GM04503 (cell line): ENCODE measurements around the gene PDXK.

Source experiments
- DNase-seq: peaks from one replicate; pipeline ENCODE4 v3.0.0-alpha.2; 2012; ENCODE audit warnings: low read depth

PDXK gene

DNA sequence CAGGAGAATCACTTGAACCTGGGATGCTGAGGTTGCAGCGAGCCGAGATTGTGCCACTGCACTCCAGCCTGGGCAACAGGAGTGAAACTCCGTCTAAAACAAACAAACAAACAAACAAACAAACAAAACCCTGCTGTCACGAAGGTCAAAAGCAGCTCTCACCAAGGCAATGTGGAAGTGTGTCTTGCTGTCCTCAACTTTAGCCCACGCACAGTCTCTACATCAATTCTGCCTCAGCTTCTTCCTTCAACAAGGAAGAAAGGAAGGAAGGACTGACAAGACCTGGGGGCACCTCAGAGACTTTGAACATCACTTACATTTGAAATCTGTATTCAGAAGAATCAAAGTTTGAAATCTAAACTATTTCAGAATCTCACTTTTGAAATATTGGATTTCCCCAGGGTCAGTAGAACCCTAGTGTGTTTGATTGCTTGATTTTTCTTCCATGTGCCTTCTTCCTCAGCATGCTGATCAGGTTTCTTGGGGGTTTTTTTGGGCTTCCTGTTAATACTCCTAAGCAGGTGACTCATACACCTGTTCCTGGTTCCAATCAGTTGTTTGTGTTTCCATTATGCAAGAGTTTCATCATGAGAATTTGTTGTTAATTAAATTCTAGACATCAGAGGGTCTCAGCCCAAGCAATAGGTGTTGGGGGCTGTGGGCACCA, 63.6 kb downstream of the PDXK start:
- no peak for DNase-seq

DNA sequence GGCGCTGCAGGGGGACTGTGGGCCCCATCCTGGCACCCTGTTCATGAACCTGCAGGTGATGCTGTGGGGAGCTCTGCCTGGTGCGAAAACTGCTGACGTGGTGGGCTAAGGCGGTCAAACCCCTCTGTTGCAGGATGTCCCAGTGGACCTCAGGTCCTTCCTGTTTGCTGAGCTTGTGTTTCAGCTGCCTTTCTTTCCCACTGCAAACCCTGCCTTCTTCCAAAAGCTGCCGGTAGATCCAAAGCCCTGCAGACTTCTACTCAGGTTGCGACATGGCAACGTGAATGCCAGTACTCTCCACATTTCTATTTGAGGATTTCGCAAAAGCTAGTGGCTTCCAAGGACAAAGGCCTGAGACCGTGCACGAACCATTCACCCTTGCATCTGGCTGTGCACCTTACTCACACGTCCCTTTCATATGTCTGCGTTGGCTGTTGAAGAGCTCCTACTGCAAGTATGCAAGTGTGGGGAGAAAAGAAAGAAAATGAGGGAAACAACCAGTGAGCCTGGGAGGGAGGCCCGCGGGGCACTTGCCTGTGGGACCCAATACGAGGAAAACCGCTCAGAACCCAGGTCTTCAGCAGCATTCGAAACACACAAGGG, 64.3 kb downstream of the PDXK start:
- DNase-seq: no peak

DNA sequence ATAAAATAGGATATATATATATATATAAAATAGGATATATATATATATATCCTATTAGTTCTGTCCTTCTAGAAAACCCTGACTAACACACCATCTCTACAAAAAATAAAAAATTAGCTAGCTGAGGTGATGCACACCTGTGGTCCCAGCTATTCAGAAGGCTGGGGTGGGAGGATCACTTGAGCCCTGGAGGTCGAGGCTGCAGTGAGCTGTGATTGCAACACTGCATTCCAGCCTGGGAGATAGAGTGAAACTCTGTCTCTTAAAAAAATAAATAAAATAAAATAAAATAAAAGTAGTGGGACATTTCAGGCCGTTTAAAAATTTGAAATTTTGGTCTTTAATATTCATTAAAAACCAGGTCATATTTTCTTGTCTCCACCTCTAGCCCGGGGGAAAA, 66.2 kb downstream of the PDXK start:
- DNase-seq: no peak

DNA sequence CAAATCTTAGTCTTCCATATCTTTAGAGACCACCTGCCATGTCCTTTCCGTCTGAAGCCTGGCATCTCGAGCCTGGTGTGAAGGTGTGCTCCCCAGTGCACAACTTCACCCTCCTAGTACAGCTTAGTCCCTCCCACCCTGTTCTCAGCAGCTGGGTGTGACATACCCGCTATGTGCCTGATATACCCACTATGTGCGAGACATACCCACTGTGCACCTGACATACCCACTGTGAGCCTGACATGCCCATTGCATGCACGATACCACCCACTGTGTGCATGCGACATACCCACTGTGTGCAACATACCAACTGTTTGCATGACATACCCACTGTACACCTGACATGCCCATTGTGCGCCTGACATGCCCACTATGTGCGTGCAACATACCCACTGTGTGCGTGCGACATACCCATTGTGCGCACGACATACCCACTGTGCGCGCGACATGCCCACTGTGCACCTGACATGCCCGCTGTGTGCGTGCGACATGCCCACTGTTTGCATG, 67.4 kb downstream of the PDXK start:
- DNase-seq: no peak

DNA sequence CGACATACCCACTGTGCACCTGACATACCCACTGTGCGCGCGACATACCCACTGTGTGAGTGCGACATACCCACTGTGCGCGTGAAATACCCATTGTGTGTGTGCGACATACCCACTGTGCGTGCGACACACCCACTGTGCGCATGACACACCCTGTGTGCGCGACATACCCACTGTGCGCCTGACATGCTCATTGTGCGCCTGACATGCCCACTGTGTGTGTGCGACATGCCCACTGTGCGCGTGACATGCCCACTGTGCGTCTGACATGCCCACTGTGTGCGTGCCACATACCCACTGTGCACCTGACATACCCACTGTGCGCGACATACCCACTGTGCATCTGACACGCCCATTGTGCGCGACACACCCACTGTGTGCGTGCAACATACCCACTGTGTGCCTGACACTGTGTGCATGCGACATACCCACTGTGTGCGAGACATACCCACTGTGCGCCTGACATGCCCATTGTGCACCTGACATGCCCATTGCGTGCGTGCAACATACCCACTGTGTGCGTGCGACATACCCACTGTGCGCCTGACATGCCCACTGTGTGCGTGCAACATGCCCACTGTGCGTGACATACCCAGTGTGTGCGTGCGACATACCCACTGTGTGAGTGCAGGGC, 68.0 kb downstream of the PDXK start:
- no peak for DNase-seq

DNA sequence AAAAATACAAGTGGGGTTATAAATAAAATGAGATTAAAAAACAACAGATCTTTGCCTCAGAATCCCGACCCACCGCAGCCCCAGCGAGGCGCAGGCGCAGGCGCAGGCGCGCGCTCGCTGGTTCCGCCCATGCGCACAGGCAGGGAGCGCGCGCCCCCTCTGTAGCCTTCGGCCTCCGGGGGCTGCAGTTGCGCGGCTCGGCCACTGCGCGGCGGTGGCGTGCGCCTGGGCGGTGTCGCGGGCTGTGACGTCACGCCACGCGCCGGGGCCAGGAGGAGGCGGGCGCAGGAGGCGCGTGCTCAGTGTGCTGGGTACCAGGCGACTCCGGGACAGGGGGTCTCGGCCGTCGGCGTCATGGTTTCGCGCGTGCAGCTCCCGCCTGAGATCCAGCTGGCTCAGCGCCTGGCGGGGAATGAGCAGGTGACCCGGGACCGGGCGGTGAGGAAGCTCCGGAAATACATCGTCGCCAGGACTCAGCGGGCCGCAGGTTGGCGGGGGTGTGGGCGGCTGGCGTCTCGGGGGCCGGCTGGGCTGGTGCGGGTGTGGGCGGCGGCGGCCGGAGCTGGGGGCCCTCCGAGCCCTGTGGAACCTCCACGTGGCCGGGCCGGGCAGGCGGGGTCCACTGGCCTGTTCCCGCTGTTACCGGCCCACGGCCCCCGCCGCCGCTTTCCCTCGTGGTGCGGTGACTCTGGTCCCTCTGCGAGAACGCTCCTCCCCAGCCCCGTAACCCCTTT, 70.5 kb downstream of the PDXK start, which contains the start of gene RRP1:
RRP1 (plus strand) TSS at position 302 of the 734 bp plus-strand sequence; CDS start at position 355, 53 bp downstream.
- DNase-seq: peak; percentile 31

DNA sequence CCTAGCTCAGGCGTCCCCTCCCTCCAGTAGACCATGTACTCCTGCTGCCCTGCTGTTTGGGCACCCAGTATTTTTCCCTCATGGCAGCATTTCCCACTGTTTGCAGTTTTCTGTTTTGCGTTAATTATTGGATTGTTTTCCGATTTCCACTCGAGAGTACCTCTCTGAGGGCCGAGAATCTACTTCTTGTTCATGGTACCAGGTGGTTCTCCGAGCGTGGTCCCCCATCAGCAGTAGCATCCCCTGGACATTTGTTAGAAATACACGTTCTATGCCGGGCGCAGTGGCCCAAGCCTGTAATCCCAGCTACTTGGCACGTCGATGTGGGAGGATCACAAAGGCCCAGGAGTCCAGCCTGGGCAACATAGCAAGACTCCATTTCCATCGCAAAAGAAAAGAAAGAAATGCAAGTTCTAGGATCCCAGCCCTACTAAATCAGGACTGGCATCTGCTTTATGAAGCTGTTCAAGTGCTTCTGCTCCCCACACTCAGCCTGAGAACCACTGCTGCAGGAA, 71.1 kb downstream of the PDXK start:
- no peak for DNase-seq

DNA sequence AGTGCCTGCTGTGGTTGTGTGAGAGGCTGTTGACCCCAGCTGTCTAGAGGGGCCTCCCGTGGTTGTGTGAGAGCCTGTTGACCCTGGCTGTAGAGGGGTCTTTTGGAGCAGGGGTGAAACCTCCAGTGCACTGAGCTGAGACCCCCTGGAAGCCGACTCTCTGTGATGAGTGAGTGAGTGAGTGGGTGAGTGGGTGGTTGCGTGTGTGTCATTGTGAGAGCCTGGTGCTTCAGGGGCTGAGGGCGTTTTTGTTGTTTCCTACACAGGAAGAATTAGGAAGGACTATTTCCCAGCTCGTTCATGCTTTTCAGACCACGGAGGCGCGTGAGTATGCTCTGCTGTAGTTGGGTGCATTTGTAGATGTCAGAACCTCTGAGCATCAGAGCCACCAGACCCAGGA, 73.5 kb downstream of the PDXK start:
- DNase-seq: no peak

DNA sequence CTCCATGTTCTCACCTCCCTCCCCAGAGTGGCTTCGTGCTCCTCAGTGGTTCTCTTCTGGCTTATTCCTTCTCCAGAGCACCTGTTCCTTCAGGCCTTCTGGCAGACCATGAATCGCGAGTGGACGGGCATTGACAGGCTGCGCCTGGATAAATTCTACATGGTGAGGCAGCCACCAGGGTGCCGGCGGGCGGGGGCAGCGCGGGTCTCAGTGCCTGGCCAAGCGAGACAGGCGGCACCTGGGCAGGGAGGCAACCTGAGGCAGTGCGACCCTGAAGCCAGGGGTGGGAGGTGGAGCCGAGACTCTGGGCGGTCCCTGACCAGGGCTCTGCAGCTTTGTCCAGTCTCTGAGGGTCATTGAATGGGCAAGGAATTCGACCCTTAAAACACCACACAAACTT, 74.3 kb downstream of the PDXK start:
- DNase-seq: no peak

DNA sequence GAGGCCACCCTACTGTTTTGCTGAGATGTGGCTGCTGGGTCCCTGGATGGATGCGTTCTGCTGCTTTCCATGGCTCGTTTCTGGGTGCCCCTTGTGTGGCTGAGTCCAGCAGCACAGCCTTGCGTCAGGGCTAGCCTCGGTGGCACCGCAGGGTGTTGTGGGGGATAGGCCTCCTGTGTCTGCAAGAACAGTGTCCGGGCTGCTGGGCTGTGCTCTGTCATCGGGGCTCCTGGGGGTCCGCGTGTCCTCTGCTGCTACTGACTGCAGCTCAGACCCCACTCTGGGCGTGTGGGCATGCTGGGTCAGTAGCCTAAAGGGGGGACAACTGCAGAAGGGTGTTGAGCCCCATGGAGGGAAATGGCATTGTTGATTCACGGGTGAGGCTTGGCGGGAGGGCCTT, 75.4 kb downstream of the PDXK start:
- no peak for DNase-seq

DNA sequence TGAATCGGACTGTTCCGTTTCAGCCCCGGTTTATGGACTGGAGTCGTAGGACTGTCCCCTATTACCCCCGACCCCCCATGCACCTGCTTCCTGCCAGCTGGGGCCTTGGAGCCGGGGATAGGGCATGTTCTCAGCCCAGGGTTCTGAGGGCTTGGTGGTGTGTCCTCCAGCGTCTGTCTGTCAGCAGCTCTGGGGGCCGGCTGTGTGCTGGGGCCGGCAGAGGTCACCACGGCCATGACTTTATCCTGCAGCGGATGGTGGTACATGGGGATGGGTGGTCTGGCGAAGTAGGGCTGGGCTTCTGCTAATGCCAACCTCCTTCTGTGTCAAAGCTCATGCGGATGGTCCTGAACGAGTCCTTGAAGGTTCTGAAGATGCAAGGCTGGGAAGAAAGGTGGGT, 75.9 kb downstream of the PDXK start:
- no peak for DNase-seq

DNA sequence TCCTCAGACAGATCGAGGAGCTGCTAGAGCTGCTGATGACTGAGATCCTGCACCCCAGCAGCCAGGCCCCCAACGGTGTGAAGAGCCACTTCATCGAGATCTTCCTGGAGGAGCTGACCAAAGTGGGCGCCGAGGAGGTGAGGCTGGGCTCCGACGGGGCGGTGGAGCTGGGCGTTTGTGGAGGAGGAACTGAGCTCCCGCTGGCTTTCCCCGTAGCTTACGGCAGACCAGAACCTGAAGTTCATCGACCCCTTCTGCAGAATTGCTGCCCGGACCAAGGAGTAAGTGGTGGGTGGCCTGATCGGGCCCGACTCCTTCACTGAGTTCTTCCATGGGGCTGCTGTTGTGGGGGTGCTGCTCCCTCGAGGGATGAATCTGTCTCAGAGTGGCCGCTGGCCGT, 78.5 kb downstream of the PDXK start:
- DNase-seq: no peak

DNA sequence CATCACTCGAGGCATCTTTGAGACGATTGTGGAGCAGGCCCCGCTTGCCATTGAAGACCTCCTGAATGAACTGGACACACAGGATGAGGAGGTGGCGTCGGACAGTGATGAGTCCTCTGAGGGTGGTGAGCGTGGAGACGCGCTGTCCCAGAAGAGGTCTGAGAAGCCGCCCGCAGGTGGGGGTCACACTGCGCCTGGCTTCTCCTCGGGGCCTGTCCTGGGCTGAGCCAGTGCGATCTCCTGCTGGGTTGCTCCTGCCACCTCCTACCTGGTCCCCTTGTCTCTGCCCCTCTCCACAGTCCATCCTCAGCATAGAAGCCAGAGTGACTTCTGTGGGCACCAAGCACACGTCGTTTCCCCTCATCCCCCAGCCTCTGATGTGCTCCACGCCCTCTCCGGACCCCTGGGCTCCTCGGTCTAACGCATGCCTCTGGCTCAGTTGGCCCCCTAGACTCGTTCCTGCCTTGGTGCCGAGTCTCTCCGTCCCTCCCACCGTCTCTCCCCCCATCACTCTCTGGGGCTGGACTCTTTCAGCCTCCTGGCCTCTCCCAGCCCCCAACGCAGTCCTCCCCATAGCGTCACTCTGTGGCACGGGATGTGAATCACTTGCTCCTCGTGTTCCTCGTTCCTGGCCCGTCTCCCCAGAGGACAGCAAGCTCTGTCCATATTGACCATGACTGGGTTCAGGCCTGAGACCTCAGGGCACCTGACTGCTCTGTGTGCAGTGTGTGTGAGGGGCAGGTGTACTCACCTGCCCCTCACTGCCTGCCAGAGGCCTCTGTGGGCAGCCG, 79.2 kb downstream of the PDXK start:
- no peak for DNase-seq

DNA sequence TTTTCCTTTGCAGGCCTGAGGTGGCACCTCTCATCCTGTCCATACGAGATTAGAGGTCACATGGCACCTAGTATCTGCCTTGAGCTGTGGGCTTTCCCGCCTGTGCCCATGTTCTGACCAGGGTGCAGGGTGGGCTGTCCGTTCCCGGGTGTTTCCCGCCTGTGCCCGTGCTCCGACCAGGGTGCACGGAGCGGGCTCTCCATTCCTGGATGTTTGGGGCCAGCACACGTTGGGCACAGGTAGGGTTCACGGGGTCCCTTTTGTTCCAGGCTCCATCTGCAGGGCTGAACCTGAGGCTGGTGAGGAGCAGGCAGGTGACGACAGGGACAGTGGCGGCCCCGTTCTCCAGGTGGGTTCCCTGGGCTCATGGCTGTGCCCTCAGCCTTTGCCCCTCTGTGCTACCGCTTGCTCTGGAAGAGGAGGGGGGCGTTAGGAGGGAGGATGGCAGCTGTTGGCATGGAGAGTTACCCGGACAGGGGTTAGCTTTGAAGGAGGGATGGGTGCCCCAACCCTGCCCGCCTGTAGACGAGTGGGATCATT, 80.4 kb downstream of the PDXK start:
- no peak for DNase-seq

DNA sequence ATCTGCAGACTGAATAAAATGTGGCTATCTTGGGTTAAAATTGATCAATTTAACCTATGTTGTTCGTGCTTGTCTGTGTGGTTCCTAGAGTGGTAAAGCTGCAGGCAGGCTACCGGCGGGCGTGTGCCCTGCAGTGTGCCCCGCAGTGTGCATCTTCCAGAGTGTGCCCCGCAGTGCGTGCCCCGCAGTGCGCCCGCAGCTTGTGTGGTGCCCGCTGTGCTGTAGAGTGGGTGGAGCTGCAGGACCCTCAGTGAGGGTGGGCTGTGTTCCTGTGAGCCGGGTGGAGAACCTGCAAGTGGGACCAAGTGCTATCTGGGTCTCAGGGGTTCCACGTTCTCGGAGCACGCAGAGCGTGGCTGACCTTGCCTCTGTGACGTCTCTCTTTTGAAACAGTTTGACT, 81.2 kb downstream of the PDXK start:
- no peak for DNase-seq

DNA sequence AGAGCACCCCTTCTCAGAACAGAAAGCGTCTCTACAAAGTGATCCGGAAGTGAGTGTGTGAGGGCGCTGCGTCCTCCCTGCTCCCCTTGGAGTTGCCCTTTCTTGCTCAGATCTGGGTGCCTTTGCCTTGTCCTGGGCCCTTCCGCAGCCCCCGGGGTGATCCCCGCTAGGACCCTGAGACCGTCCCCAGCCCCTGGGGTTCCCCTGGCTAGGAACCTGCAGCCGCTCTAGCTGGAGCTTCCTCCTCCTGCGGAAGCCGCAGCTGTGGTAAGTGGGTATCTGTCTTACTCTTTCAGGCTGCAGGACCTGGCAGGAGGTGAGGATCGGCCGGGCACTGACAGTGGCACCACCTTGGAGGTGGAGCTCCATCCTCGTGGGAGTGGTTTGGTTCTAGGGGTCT, 81.6 kb downstream of the PDXK start:
- DNase-seq: no peak

DNA sequence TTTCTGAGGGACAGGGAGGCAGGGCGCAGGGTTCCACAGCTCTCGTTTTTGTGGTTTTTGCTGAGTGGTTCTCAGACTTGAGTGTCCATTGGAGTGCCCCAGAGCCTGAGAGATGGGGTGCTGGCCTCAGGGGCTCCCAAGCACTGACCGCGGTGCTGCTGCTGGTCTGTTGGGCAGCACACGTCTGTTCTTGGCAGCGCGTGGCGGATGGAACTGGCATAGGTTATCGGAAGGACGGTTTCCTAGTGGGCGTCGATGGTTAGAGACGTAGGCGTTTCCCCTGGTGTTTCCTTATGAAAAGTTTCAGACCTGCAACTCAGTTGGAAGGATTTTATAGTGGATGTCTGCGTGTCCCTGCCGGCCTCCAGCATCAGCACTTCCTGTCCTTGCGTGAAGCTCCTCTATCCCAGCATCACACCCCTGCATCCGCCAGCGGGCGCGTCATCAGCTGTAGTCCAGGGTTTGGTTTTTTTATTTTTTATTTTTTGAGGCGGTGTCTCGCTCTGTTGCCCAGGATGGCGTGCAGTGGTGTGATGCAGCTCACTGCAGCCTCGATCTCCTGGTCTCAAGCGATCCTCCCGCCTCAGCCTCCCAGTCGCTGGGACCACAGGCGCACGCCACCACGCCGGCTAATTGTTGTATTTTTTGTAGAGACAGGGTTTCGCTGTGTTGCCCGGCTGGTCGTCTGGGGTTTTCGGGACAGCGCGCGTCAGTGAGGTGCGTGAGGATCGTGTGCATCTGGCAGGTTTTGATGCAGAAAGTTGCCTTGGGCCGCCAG, 82.3 kb downstream of the PDXK start:
- DNase-seq: no peak

DNA sequence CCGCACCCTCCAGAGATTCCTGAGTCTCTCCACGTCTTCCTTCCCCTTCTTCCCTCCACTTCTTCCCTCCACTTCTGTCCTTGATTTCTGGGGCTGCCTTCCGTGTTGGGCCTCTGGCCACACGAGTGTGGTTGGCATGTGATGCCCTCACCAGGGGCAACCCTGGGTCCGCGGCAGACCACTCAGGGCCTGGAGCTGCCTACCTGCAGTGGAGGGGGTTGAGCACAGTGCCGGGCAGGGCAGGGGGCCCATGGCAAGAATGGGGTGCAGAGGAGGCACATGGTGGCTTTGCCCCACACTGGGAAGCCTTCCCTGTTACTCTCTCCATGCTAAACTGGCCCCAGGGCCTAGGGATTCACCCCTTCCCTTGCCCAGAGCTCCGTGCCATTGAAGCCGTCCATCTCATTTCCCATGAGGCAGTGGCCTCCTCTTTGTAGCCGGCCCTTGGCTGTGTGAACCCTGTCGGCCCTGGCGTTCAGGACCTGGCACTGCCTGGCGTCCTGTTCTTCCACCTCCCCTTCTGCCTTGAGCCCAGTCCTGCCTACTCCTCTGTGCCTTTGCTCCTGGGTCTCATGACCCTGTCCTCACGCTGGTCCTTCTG, 83.9 kb downstream of the PDXK start:
- no peak for DNase-seq

DNA sequence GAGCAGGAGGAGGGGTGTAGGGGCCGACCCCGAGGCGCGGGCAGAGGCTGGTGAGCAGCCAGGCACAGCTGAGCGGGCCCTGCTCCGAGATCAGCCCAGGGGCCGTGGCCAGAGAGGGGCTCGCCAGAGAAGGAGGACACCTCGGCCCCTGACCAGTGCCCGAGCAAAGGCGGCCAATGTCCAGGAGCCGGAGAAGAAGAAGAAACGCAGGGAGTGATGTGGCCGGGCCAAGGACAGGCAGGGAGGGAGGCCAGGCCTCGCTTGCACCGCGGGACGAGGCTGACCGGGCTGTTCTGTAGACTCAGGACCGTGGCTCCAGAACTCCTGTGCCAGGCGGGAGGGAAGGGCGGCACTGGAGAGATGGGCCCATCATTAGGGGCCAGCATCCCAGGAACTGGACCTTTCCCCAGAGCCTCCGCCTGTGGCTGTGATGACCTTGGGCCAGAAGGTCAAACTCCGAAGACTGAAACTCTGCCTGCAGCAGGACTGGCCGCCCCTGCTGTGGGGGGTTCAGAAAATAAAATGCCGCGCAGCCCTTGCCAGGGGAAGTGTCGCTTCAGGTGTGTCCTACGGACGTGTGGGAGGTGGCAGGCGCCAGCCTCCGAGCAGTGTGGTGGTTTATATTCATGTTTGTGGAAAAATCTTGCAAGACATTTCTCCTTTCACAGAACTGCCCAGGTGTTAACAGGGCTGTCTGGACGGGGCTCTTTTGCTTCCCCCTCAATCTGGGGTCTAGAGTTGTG, 84.8 kb downstream of the PDXK start:
- DNase-seq: no peak
